Measurements from ENCODE around the gene CRADD.

- TF ChIP-seq EP300 (IDR thresholded peaks at IDR 0.05; ENCODE audit: borderline replicate concordance in 1 of 2, low read depth in 1 of 2, low read length in 1 of 2) (no peak), FOXM1 (IDR thresholded peaks at IDR 0.05; ENCODE audit: low read depth) (no peak), CTCF (IDR thresholded peaks at IDR 0.05) (no peak), ELF1 (IDR thresholded peaks at IDR 0.05) (no peak), RCOR1 (IDR thresholded peaks at IDR 0.05; ENCODE audit: low read length) (no peak), RXRA (IDR thresholded peaks at IDR 0.05; ENCODE audit: borderline replicate concordance, low read depth) (no peak), POLR2AphosphoS5 (IDR thresholded peaks at IDR 0.05; ENCODE audit: low read depth, low read length) (no peak), EZH2phosphoT487 (IDR thresholded peaks at IDR 0.05; ENCODE audit: borderline replicate concordance, low read depth) (no peak), GABPA (IDR thresholded peaks at IDR 0.05; ENCODE audit: low read depth) (no peak), RFX5 (IDR thresholded peaks at IDR 0.05; ENCODE audit: low read length) (no peak), ZBTB33 (IDR thresholded peaks at IDR 0.05; ENCODE audit: borderline replicate concordance, low read depth) (no peak), MEF2A (IDR thresholded peaks at IDR 0.05; ENCODE audit: borderline replicate concordance, low read depth) (no peak), RAD21 (IDR thresholded peaks at IDR 0.05; ENCODE audit: low read length) (no peak)
Observed at GRCh38 chr12:93729934-93730333, 52.8 kb downstream of the CRADD start.
